Dendritic cell treated with granulocyte-macrophage colony-stimulating factor and Interleukin-4, amounts not matched to agents 40 ng/mL and 50 ng/mL, for 4 days (primary cell): ENCODE data around the gene GPR61.

Experiments used
- H3K27ac Mint-ChIP-seq: one replicate; pipeline ENCODE4 v1.8.0; 2022; ENCODE audit warnings: mild to moderate bottlenecking, mixed read lengths
- H3K27me3 Mint-ChIP-seq: one replicate; pipeline ENCODE4 v1.8.0; 2022; ENCODE audit warnings: mild to moderate bottlenecking, mixed read lengths
- H3K36me3 Mint-ChIP-seq: one replicate; pipeline ENCODE4 v1.8.0; 2022; ENCODE audit warnings: low read depth, mixed read lengths
- H3K4me1 Mint-ChIP-seq: one replicate; pipeline ENCODE4 v1.8.0; 2022; ENCODE audit warnings: low read depth, mixed read lengths
- H3K4me3 Mint-ChIP-seq: one replicate; pipeline ENCODE4 v1.8.0; 2022; ENCODE audit warnings: mild to moderate bottlenecking, moderate library complexity, mixed read lengths
- H3K9me3 Mint-ChIP-seq: one replicate; pipeline ENCODE4 v1.8.0; 2022; ENCODE audit warnings: mixed read lengths
- intact Hi-C: fragments of 100-400 bp; cut with micrococcal nuclease; formaldehyde crosslinking; loops from one replicate; pipeline ENCODE4 v1.15.0; 2022

Gene GPR61

DNA sequence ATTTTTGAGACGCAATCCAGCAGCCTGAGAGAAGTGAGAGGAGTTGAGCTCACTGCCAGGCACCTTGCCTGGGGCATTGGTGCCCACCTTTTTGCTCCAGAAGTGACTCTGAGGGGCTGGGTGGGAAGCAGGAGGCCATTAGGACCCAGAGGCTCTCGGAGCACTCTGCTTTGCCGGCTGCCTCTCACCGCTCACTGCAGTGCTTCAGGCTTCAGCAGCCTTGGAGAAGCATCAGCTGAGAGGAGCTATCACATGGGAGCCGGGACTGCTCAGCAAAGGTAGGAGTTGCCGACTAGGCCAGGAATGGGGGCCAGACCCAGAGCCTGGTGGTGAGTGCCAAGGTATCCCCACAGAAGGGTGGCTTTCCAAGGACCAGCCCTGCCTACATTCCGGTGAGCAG lies at the start of gene GPR61:
Gene GPR61, plus strand, starts transcription at position 197 of the 400 bp plus-strand sequence. CDS start 3,151 bp downstream, outside the sequence.
- Mint-ChIP-seq H3K36me3 (no peaks in the 10 kb centered on the region), H3K4me1 (no peaks in the 10 kb centered on the region), H3K9me3 (no peaks in the 10 kb centered on the region), H3K4me3 (no peak within 1 kb of the TSS), H3K27ac (no peak within 1 kb of the TSS), H3K27me3 (peaks cover 5% of the 10 kb centered on the region)
- intact Hi-C loops, result loop anchor here (10.0 kb wide), 1 partner anchor 275 kb away; no protein-coding TSS in a partner anchor

DNA sequence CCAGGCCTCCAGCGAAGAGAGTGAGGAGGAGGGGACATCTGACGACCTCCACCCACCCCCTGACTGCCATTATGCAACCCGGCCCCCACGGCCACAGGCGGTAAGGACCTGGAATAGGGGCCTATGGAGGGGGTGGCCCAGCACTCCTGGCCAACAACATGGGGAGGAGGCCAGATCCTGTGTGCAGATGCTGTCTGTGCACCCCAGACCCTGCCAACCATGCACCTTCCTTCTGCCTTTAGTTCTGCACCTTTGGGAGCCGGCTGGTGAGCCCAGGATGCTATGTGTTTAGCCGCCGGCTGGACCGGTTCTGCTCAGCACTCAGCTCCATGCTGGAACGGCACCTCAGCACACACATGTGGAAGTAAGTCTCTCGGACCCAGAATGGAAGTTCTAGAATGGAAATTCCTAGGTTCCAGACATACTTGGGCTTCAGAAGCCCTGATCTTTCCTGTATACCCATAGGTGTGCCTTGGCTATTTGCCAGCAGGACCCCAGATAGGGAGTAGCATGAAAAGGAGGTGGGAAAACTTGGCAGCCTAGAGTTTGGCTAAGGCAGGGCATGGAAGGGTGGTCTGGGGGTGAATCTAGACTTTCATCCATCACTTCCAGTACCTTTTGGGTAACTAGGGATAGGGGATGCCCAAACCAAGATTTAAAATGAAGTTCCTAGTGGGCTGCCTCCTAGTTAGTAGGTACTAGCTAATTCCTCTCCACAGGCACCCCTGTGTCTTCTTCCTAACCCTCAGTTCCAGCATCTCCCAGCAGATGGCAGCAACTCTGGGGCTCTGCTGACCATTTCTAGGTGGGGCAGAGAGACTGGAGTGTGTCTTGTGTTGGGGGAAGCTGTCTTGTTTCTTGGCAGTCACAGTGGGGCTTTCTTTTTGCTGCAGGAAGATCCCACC lies 49.4 kb upstream of the GPR61 start:
- Mint-ChIP-seq H3K36me3 (peaks cover 30% of the 10 kb centered on the region), H3K4me3 (no peak overlapping the region)

GRCh38 chr1:109490934-109491302 lies 48.8 kb upstream of the GPR61 start:
- peaks cover 36% of the 10 kb centered on the region for H3K36me3 Mint-ChIP-seq

More for the DNA sequence above, 49.4 kb upstream of the GPR61 start:
- H3K9me3 Mint-ChIP-seq, result no peaks in the 10 kb centered on the region
- peaks cover 22% of the 10 kb centered on the region for H3K4me1 Mint-ChIP-seq
- no peak overlapping the region for H3K27ac Mint-ChIP-seq
- H3K27me3 Mint-ChIP-seq, result no peaks in the 10 kb centered on the region
- intact Hi-C loops, result loop anchor here (1.0 kb wide), 1 partner anchor 42 kb away; no protein-coding TSS in a partner anchor

DNA sequence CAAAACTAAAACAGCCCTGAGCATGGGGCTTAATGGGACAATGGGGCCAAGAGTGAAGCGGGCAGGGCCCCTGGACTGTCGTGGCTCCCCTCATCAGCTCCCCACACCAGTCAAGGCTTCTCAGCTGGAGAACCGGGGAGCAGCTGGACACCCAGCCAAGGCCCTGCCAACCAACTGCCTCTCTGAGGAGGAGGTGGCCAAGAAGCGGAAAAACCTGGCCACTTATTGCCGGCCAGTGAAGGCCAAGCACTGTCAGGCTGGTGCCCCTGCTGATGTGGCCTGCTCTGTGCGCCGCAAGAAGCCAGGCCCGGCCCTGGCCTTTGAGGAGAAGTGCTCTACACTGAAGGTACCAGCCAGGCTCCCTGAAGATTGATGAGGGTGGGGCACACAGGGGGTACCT lies 48.3 kb upstream of the GPR61 start:
- intact Hi-C loops, result no loop called here
- H3K27me3 Mint-ChIP-seq, result no peaks in the 10 kb centered on the region
- peaks cover 41% of the 10 kb centered on the region for H3K36me3 Mint-ChIP-seq
- no peak overlapping the region for H3K4me3 Mint-ChIP-seq
- H3K9me3 Mint-ChIP-seq, result no peaks in the 10 kb centered on the region
- no peak overlapping the region for H3K27ac Mint-ChIP-seq
- H3K4me1 Mint-ChIP-seq, result peaks cover 31% of the 10 kb centered on the region

More at GRCh38 chr1:109490934-109491302, 48.8 kb upstream of the GPR61 start:
- Mint-ChIP-seq H3K27me3 (no peaks in the 10 kb centered on the region), H3K9me3 (no peaks in the 10 kb centered on the region), H3K4me1 (peaks cover 26% of the 10 kb centered on the region), H3K27ac (no peak overlapping the region), H3K4me3 (no peak overlapping the region)
- intact Hi-C loops, result loop anchor here (1.0 kb wide), 1 partner anchor 41 kb away; no protein-coding TSS in a partner anchor

- intact Hi-C loops, result no loop called here
- Mint-ChIP-seq H3K9me3 (no peaks in the 10 kb centered on the region), H3K4me3 (no peak overlapping the region), H3K27ac (no peak overlapping the region), H3K4me1 (peaks cover 36% of the 10 kb centered on the region), H3K36me3 (peaks cover 48% of the 10 kb centered on the region), H3K27me3 (no peaks in the 10 kb centered on the region)
These were observed 46.9 kb upstream of the GPR61 start for GRCh38 chr1:109492779-109493178.

DNA sequence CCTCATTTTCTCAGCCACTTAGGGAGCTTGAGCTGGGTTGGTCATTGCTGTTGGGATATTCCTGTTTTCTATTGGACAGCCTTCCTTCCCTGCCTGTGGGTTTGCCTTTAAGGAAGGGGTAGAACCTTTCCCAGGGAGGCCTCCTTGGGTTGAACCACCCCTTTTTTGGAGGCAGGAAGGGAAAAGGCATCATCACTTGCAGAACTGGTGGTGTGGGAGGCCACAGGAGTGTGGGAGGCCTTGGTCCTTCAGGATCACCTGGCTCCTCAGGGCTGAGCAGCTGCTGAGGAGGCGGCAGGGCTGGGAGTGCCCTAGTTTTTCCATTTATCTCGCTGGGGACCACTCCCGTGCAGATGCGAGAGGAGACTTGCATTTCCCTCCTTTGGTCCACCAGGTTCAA lies 46.4 kb upstream of the GPR61 start:
- intact Hi-C loops, result no loop called here
- H3K4me1 Mint-ChIP-seq, result peaks cover 40% of the 10 kb centered on the region

DNA sequence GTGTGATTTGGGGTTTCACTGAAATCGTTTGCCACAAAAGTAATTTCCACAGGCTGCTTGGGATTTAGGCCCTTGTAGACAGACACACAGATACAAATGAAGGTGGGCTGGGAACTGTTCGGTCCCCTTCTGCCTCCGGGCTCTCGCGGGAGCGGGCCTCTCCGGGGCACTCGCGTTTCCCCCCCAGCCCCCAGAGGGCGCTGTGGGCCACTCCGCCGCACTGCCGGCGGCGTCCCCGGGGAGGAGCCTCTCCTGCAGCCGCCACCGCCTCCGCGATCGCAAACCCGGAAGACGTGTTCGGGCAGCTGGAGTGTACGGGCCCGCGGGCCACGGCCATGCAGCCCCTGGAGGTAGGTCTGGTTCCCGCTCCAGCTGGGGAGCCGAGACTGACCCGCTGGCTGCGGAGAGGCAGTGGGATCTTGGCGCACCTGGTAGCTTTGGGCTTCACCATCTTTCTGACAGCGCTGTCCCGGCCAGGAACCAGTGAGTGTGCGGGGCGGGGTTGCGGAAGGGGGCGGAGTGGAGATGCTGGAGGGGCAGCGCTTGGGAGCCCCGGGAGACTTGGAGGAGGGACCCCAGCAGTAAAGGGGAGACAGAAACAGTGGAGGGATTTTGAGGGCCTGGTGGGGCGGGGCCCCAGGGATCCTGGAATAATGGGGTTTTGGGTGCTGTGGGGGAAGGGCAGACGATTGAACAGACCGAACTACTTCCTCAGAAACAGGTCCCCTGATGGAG lies 45.7 kb upstream of the GPR61 start, which contains the start of gene CYB561D1:
Gene CYB561D1, plus strand, starts transcription at position 290 of the 735 bp plus-strand sequence. Its CDS starts 46 bp downstream, at position 336.
- Mint-ChIP-seq H3K4me3 (peak within 1 kb of the TSS; percentile 96), H3K27ac (peak within 1 kb of the TSS; percentile 91), H3K9me3 (no peaks in the 10 kb centered on the region), H3K36me3 (peaks cover 50% of the 10 kb centered on the region), H3K27me3 (no peaks in the 10 kb centered on the region), H3K4me1 (peaks cover 47% of the 10 kb centered on the region)
- intact Hi-C loops, result loop anchor here (1.0 kb wide), 1 partner anchor 38 kb away; no protein-coding TSS in a partner anchor

More for the DNA sequence above, 46.4 kb upstream of the GPR61 start:
- H3K27me3 Mint-ChIP-seq, result no peaks in the 10 kb centered on the region
- H3K4me3 Mint-ChIP-seq, result no peak overlapping the region
- no peaks in the 10 kb centered on the region for H3K9me3 Mint-ChIP-seq
- peaks cover 49% of the 10 kb centered on the region for H3K36me3 Mint-ChIP-seq
- H3K27ac Mint-ChIP-seq, result no peak overlapping the region

- Mint-ChIP-seq H3K9me3 (no peaks in the 10 kb centered on the region), H3K4me1 (peaks cover 62% of the 10 kb centered on the region), H3K27me3 (no peaks in the 10 kb centered on the region), H3K27ac (no peak overlapping the region), H3K4me3 (no peak overlapping the region), H3K36me3 (peaks cover 65% of the 10 kb centered on the region)
- intact Hi-C loops, result no loop called here
These were observed 43.9 kb upstream of the GPR61 start for GRCh38 chr1:109495738-109496137.

DNA sequence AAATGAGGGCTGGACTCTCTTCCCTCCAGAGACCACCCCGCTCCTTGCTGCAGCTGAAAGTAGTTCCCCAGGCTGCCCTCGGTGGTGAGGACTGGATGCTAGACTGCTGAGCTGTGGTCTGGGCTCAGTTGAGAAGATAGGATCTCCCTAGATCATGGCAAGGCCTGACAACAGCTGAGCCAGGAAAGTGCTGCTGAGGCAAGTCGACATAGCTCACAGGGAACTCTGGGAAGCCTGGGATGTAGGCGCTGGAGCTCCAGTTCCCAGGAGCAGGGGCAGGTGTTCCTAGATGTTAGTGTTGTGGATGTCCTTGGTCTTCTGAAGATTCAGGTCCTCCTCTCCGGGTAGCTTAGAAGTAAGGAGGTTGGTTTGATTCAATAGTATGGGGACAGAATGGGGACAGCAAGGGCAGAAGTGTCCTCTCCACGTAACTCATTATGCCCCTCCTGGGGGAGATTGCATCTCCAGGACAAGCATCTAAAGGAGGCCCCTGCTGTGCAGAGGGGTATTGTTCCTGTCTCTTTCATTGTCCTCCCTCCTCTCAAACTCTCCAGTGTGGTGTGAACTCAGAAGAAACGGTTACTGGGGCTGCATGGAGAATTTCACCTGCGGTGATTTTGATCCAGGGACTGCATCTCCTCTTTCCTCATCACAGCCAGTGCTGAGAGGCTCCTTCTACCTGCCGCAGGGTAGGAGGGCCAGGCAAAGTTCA lies 42.1 kb upstream of the GPR61 start:
- no peaks in the 10 kb centered on the region for H3K9me3 Mint-ChIP-seq
- no peak overlapping the region for H3K4me3 Mint-ChIP-seq
- H3K4me1 Mint-ChIP-seq, result peaks cover 77% of the 10 kb centered on the region
- no peak overlapping the region for H3K27ac Mint-ChIP-seq
- no peaks in the 10 kb centered on the region for H3K27me3 Mint-ChIP-seq
- intact Hi-C loops, result no loop called here
- H3K36me3 Mint-ChIP-seq, result peaks cover 68% of the 10 kb centered on the region

- H3K4me1 Mint-ChIP-seq, result peaks cover 81% of the 10 kb centered on the region
These were observed 41.4 kb upstream of the GPR61 start for GRCh38 chr1:109498161-109498801.

GRCh38 chr1:109499081-109499480 lies 40.6 kb upstream of the GPR61 start:
- peaks cover 70% of the 10 kb centered on the region for H3K36me3 Mint-ChIP-seq
- no peaks in the 10 kb centered on the region for H3K27me3 Mint-ChIP-seq
- H3K4me1 Mint-ChIP-seq, result peaks cover 79% of the 10 kb centered on the region
- H3K4me3 Mint-ChIP-seq, result no peak overlapping the region
- intact Hi-C loops, result no loop called here
- no peaks in the 10 kb centered on the region for H3K9me3 Mint-ChIP-seq
- no peak overlapping the region for H3K27ac Mint-ChIP-seq

More at GRCh38 chr1:109498161-109498801, 41.4 kb upstream of the GPR61 start:
- intact Hi-C loops, result no loop called here
- Mint-ChIP-seq H3K36me3 (peaks cover 73% of the 10 kb centered on the region), H3K9me3 (no peaks in the 10 kb centered on the region), H3K27ac (no peak overlapping the region), H3K27me3 (no peaks in the 10 kb centered on the region), H3K4me3 (no peak overlapping the region)

DNA sequence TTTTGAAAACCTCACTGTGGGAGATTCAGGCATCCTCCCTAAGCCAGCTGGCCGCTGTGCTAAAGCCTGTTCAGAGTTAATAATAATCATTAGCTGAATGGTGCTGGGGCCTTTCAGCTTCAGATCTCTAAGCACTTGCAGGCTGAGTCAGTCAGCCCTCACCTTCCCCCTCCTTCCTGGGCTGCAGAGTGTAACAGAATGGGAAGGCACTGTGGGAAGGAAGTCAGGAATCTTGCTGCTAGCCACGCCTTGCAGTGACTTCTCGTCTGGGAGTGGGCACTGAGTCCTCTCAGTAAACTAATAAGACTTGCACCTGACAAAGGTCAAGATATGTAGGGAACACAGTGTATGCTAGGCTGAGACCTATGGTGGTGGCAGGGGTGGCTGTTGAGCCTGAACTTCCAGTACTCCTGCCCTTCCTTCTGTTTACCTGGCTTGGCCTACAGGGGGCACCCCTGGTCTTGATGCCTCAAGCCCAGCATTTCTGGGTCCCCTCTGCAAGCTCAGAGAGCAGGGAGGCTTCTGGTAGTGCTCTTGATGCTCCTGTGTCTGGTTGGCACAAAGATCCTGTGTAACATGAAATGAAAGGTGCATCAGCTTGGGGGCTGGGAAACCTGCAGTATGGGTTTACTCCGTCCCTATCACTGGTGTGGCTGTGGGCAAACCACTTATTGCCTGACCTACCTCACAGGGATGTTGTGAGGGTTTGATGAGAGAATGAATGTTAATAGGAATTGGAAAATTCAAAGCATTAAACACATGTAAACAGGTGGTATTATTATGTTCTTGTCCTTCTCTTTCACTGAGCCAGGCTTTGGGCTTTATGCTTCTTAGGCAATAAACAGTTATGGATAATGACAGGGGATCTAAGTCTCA lies 39.8 kb upstream of the GPR61 start:
- Mint-ChIP-seq H3K9me3 (no peaks in the 10 kb centered on the region), H3K27me3 (no peaks in the 10 kb centered on the region), H3K27ac (no peak overlapping the region), H3K4me1 (peaks cover 71% of the 10 kb centered on the region), H3K36me3 (peaks cover 66% of the 10 kb centered on the region), H3K4me3 (no peak overlapping the region)
- intact Hi-C loops, result no loop called here
